ENCODE measurements around the gene B4GALT1. TPM values are rescaled to one million over a fixed set of nuclear protein-coding genes. Genes with fewer than 3 reads are reported as not detected.

B4GALT1 gene
- total RNA-seq, 2 experiments from 2014 or later: 12.8 to 38.7 TPM

DNA sequence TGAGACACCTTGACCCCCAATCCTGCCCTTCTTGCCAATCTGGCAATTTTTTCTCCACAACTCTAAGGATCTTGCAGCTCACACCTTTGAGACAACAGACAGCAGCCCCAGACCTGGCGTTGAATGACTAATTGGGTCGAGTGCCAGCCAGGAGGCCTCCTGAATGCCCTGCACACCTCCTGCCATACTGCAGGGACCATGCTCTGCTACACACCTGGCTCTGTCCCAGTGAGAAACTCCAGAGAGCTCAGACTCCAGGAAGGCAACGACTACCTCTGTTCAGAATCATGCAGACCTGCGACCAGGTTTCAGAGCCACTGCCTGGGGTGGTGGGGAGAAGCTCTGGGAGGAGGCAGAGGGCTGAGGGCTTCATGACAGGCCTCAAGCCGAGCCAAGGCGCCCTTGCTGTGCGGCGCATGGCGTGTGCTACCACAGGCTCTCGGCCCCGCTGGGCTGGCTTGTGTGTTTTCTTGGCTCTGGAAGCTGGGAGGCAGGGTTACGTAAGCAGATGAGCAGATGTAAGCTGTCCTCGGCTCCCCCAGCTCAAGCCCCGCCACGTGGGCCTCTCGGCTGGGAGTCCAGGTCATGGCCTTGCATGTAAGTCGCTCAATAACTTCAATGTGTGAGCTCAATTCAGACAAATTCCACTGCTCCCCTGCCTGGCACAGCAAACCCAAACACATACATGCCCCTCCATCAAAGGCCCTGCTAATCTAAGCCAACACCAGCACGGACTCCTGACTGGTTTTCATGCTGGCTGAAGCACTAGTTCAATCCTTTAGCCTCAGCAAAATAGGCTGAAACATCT lies 27.5 kb downstream of the B4GALT1 start:
- H3K79me2 ChIP-seq (ENCODE audit: insufficient read depth, low read depth, low read length): peaks cover 32% of the 10 kb centered on the region; the same call in 1 of the 2 replicates
- ChIA-PET POLR2A (interaction anchor here (0.6 to 3.5 kb wide), 5 partner anchors 9 to 62 kb away, joined by 3 to 19 read pairs (median 6); no protein-coding TSS in a partner anchor), CTCF (ENCODE audit: unreplicated experiment) (interaction anchor here (2.1 kb wide), 1 partner anchor 11 kb away, joined by 6 read pairs; no protein-coding TSS in a partner anchor)
- no peaks in the 10 kb centered on the region for H4K20me1 ChIP-seq (ENCODE audit: insufficient read depth, low read length)
- no peak overlapping the region for H3K4me3 ChIP-seq (ENCODE audit: low read depth, low read length, poor library complexity, severe bottlenecking)
- H3K4me2 ChIP-seq (ENCODE audit: low read length): no peak overlapping the region
- BruUV-seq (replicated peaks): no TSS peak
- H2AFZ ChIP-seq (ENCODE audit: low read length): no peak overlapping the region
- H3K9me3 ChIP-seq (ENCODE audit: low read length): no peaks in the 10 kb centered on the region
- H3K4me1 ChIP-seq (ENCODE audit: insufficient read depth, low read length, poor library complexity, severe bottlenecking): peaks cover 54% of the 10 kb centered on the region
- intact Hi-C loops (cut with micrococcal nuclease; ENCODE audit: unreplicated experiment): no loop called here
- TF ChIP-seq, protein P1, sequence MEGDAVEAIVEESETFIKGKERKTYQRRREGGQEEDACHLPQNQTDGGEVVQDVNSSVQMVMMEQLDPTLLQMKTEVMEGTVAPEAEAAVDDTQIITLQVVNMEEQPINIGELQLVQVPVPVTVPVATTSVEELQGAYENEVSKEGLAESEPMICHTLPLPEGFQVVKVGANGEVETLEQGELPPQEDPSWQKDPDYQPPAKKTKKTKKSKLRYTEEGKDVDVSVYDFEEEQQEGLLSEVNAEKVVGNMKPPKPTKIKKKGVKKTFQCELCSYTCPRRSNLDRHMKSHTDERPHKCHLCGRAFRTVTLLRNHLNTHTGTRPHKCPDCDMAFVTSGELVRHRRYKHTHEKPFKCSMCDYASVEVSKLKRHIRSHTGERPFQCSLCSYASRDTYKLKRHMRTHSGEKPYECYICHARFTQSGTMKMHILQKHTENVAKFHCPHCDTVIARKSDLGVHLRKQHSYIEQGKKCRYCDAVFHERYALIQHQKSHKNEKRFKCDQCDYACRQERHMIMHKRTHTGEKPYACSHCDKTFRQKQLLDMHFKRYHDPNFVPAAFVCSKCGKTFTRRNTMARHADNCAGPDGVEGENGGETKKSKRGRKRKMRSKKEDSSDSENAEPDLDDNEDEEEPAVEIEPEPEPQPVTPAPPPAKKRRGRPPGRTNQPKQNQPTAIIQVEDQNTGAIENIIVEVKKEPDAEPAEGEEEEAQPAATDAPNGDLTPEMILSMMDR (conservative IDR thresholded peaks at IDR 0.05; ENCODE audit: low read length): no peak
- no peak for TF ChIP-seq EZH2phosphoT487 (IDR thresholded peaks at IDR 0.05; ENCODE audit: borderline replicate concordance, low read depth, low read length)
- DNase-seq (ENCODE audit: low spot score): no peak
- H3K9me2 ChIP-seq (ENCODE audit: insufficient read depth, low read length): no peaks in the 10 kb centered on the region
- H3K27ac ChIP-seq (ENCODE audit: low read depth, low read length, poor library complexity, severe bottlenecking): no peak overlapping the region
- no peaks in the 10 kb centered on the region; the same call in 1 of the 2 replicates for H3K36me3 ChIP-seq (ENCODE audit: insufficient read depth, low read length)

DNA sequence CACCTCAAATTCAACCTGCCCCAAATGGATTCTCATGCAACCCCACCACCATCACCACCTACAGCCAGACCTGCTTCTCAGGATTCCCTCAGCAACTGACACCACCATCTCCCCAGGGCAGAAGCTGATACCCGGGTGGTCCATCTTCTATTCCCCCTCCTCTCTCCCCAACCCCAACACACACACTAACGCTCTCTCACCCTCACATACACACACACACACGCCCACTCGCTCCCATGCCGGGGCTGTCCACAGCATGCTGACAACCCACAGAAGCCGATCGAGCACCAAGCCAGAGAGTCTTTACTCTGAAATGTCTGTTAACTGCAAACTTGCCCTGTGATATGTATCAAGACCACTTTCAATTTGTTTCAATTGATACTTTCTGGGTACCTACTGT lies 28.4 kb downstream of the B4GALT1 start:
- Histone ChIP-seq H4K20me1 (ENCODE audit: insufficient read depth, low read length) (no peaks in the 10 kb centered on the region), H2AFZ (ENCODE audit: low read length) (no peak overlapping the region), H3K9me2 (ENCODE audit: insufficient read depth, low read length) (no peaks in the 10 kb centered on the region), H3K4me3 (ENCODE audit: low read depth, low read length, poor library complexity, severe bottlenecking) (no peak overlapping the region), H3K27ac (ENCODE audit: low read depth, low read length, poor library complexity, severe bottlenecking) (no peak overlapping the region), H3K4me2 (ENCODE audit: low read length) (no peak overlapping the region), H3K79me2 (ENCODE audit: insufficient read depth, low read depth, low read length) (peaks cover 31% of the 10 kb centered on the region; the same call in 1 of the 2 replicates), H3K36me3 (ENCODE audit: insufficient read depth, low read length) (peaks cover 4% of the 10 kb centered on the region), H3K4me1 (ENCODE audit: insufficient read depth, low read length, poor library complexity, severe bottlenecking) (peaks cover 54% of the 10 kb centered on the region), H3K9me3 (ENCODE audit: low read length) (no peaks in the 10 kb centered on the region)
- POLR2A ChIA-PET: interaction anchor here (0.6 to 1.6 kb wide), 4 partner anchors 9 to 114 kb away, joined by 3 to 7 read pairs (median 4); partner anchors contain the start of gene DNAJA1
- no peak for DNase-seq (ENCODE audit: low spot score)
- intact Hi-C loops (cut with micrococcal nuclease; ENCODE audit: unreplicated experiment): no loop called here
- no TSS peak for BruUV-seq (replicated peaks)
- CTCF ChIA-PET (ENCODE audit: unreplicated experiment): interaction anchor here (2.1 kb wide), 1 partner anchor 12 kb away, joined by 6 read pairs; no protein-coding TSS in a partner anchor
- no peak for TF ChIP-seq EZH2phosphoT487 (IDR thresholded peaks at IDR 0.05; ENCODE audit: borderline replicate concordance, low read depth, low read length)
- TF ChIP-seq, protein P1 (conservative IDR thresholded peaks at IDR 0.05; ENCODE audit: low read length): no peak

Data from OCI-LY7 (cell line).